Activated CD4-positive, alpha-beta T cell treated with anti-CD3 and anti-CD28 coated beads, Interleukin-2, amount 50 U/mL, for 1 hour (primary cell): ENCODE data around the gene USP21.

Experiments
- DNase-seq: peaks from one replicate; pipeline ENCODE4 v3.0.0-alpha.2; 2020

Gene USP21

DNA sequence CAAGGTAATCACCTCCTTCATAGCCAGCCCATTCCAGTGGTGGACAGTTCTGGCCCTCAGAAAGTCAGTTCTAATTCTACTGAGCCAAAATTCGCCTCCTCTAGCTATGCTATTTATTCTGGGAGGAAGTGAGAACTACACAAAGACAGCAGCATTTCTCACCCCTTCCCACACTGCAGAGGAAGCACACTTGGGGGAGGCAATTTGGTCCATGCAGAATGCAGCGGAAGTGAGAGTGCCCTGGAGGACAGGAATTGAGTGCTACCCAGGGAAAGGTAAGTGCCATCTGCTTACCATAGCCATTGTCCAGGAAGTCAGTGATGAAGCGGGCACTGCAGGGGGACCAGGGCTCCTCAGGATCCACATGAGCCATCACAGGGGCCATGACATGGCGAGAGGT lies 35.9 kb downstream of the USP21 start:
- no peak for DNase-seq

DNA sequence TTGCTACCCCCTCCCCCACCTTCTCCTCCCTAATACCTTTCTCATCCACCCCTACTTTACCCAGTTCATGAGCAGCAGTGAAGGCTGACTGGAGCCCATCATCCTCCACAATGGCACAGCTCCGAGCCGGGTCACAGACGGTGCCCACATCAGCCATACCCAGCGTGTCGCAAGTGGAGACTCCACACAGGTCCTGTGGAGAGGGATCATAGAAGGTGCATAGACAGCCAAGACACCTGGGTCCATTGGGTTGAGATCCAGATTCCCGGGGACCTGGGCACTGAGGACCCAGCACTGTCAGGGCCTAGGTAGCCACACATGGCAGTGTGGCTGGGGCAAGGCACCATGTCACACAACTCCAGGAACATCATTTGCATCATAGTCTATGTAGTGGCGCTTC lies 36.8 kb downstream of the USP21 start:
- no peak for DNase-seq

DNA sequence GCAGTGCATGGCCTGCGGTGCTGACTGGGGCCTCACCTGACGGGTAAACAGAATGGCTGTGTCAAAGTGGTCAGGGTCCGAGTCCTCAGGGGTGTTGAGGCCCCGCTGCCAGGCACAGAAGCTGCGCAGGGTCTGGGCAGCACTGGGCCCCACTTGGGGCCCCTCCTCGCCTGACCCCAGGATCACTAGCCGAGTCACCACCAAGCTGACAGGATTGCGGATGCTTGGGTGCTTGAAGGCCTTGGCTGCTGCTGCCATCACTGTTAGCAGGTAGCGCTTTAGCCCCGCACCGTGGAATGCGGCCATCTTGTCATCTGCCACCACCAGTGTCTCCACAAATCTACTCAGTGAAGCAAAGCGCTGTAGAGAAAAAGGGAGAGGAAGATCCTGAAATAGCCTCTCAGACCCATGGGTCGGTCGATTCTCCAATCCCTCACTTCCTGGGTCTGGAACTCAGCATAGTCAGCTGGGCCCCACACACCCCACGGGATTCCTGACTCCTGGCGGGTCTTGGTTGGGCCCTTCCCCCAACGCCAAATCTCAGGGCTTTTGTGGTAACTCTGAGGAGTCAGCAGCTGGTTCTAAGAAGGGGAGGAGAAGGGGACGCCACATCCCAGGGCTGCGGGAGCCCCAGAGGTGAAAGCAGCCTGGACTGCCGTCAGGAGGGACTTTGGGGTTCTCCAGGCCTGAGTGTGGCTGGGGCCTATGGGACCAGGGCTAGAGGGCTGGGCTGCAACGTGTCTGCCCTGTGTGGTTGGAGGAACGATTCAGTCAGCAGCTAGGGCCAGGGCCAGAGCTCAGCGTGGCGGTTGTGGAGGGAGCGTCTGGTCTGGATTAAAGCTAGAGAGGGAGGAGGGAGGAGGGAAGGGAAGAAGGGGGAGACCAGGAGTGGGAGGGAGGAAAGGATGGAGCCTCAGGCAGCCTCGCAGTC lies 37.5 kb downstream of the USP21 start:
- no peak for DNase-seq

DNA sequence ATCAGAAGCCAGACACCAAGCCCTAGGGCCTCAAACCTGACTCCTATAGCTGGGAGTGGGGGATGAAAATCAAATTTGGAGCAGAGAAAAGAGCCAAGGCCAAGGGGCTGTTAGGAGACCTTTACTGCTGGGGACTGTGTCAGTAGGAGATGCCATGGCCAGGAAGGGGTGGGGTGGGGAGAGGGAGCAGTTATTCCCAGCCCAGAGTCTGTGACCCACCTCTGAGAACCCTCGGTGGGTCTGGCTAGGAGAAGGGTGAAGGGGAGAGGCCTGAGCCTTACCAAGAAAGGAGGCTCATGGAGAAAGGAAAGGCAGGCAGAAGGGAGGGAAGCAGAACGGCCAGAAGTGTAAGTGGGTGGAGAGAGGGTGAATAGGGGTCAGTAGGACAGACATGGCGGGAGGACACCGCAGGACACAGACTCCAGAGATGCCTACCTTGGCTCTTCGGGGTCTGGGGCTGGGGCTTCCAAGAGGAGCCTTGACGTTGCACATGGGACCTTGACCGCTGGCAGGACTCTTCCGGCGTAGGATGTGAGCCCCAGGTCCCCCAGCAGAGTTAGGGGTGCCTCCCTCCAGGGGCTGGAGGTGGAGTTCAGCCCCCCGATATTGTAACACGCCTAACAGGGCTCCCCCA lies 38.4 kb downstream of the USP21 start:
- no peak for DNase-seq

DNA sequence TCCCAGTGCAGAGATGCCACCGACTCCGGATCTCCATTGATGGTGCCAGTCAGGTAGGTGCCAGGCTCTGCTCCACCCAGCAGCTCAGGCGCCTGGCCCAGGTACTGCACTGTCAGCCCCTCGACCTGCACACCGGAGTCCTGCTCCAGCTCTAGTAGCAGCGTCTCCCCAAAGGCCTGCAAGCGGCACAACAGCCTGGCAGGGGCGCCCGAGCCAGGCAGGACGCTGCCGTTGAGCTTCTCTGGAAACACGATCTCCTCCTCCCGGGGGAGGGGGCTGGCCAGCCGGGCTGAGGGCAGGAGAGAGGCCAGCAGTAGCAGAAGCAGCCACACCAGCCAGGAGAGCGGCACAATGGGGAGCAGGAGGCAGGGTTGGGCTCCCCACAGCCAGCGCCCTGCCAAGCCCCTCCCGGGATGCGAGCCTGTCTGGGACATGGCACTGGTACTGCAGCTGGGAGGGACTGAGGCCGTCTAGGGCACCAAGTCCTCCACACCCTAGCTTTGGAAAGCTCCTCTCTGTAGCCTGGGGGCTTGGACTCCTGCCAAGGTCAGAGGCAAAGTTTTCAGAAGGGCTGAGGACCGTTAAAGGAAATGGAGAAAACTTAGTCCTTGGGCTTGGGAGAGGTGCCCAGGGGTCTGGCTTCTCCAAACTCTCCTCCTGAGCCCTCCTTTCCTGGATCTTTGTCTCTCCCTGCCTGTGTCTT lies 39.0 kb downstream of the USP21 start:
- no peak for DNase-seq

DNA sequence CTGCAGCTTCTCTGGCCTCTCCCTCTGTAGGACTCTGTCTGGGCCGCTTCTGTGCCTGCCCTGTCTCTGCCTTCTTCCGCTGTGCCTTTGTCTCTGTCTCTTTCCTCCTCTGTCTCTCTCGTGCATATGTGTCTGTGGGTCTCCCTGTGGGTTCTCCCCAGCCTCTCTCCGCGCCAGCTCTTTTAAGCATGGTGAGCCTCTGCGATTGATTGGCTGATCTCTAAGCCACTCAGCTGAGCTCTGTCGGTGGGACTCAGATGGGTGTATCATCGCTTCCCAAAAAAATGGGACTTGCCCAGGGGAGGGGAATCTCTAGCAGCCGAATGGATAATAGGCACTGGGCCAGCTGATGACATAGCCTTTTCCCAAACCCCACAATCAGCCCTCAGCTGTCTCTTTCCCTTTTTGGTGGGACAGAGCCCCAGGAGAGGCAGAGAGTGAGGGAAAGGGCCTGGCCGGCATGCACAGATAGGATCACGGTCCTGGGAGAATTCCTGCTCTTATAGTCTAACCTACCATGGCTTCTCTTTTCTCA lies 39.7 kb downstream of the USP21 start, which contains the start of gene ADAMTS4:
TSS of gene ADAMTS4 (minus strand) at position 158 of the 535 bp plus-strand sequence. CDS start 427 bp downstream, outside the sequence.
- DNase-seq = no peak

DNA sequence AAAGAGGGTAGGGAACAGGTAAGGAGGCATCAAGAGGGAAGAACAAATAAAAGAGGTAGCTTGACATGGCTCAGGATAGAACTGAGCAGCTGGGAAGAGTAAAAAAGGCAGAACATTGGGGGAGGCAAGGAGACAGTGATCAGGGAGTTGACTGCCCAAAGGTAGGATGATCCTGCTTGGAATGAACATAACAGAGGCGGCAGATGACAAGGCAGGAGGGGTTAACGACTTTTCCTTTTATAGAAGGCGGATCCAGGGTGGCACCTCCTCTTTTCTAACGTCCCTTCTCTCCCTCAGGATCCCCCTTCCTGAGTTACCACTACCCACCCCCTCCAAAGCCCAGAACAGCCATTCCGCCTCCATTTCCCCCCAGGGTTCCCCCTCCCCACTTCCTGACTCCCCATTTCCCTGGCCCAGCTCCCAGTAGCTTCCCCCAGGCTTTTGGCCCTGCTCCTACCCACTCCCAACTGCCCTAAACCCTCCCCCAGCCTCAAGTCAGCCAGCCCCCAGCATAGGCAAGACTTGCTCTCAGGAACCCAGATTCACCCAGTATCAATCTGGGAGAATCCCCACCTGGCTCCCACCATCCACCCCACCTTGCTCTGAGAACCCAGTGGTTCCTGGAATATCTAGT lies 40.3 kb downstream of the USP21 start:
- no peak for DNase-seq

DNA sequence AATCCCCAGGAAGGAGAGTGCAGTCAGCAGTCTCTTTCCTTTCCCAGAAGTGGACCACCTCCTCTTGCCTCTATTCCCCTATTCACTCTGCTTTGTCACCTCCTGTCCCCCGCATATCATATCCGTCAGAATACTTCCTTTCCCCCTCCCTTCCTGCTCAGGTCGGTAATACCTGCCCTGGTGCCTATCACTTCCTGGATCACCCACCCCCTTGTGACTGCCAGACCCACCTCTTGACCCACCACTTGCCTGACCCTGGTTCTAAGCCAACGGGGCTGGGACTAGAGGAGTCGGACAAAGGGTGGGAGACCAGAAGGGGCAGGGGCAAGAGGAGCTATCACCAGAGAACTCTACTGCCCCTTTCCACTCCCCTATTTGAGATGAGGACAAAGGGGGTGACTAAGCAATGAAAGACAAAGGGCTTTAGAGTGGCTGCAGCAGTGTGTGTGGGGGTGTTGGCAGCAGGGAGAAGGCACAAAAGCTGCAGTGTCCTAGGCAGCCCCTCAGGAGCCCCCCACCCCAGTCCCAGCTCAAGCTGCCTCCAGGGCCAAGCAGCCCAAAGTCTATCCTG lies 41.2 kb downstream of the USP21 start:
- DNase-seq = no peak

DNA sequence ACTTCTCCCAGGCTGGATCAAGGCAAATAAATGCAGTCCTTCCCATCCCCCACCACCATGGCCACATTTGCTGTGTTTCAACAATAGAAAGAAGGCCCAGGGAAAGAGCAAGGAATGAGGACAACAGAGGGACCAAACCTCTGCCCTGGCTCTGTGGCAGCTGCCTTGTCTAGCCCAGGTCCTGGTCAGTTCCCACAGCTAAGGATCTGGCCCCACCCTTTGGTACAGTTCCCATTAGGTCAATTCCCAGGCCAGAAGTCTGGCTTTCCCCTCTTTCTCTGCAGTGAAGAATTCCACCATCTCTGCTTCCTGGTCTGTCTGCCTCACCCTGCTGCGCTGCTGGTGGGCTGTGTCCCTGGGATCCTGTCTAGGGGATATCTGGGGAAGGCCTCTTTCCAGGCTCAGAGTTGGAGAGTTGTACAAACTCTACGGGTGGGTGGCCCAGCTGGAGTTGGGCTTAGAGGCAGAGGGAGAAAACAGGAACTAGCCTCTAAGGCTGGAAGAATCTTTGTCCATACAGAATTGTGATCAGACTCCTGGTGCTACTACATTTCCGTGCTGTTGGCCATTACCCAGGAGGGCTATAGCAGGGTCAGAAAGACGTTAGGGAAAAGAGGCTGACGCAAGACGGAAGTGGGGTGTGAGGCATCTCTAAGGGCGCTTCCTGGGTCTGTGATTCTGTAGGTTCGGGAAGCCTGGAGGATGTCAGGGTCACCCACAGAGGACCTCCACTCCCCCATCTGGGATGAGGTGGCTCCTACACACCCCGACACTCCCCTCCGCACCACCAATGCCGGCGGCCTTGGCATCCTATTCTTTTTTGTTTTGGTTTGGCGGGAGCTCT lies 41.9 kb downstream of the USP21 start:
- DNase-seq = no peak

DNA sequence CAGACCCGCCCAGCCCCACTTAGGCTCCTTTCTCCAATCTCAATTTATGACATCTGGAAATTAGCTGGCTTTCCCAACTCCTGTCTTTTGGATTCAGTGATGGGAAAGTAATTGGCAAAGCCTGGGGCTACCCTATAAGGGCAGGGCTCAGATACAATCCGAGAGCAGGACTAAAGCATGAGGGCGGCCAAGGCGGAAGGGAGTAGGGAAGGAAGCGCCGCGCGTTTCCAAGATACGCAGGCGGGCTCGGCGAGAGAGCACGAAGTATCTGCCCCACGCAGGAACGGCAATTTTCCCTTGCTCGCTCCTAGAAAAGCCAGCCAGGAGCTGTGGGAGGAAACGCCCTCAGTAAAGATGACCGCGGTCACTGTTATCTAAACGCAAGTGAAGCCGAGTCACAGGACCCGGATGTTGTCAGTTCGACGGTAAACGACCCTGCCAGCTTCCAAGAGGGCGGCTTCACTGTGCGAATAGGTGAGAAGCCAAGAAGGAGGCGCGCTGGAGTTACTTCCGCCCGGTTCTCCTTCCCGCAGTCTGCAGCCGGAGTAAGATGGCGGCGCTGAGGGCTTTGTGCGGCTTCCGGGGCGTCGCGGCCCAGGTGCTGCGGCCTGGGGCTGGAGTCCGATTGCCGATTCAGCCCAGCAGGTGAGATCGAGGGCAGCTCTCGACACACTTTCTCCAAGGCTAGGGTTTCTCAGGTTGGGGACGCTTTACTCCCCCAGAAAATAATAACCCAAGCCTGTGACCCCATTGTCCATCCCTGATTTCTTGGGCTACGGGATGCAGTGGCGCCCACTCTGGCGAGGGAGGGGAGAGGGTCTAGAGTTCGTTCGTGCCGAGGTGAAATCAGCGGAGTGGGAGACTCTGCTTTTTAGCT lies 42.8 kb downstream of the USP21 start, which contains the start of gene NDUFS2:
TSS of gene NDUFS2 (plus strand) at position 532 of the 877 bp plus-strand sequence. CDS start at position 551, 19 bp downstream.
- peak; percentile 95 for DNase-seq

DNA sequence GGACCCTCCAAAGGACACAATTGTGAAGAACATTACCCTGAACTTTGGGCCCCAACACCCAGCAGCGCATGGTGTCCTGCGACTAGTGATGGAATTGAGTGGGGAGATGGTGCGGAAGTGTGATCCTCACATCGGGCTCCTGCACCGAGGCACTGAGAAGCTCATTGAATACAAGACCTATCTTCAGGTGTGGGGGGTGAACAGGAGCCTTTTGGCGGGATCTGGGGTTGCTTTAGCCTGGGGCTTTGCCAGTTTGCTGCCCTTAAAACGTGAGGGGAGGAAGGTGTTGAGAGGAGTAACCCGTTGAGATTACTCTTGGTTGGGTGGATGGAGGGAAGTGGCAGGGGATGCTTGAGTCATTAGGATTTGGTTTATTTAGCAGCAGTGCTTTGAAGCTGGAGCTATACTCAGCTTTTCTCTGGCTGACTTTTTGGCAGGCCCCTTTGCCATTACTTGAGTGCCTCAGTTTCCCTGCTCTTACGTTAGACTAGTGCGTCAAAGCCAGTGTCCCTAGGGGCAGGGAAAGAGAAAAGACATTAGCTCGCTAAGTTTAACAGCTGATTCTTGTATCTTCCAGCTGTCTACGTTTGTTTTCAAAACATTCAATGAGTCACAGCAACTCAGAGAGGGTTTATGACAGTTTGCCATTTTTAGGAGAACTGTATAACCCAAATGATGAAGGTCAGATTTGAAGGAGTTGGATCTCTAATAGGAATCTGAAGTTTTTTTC lies 47.3 kb downstream of the USP21 start:
- DNase-seq = no peak

DNA sequence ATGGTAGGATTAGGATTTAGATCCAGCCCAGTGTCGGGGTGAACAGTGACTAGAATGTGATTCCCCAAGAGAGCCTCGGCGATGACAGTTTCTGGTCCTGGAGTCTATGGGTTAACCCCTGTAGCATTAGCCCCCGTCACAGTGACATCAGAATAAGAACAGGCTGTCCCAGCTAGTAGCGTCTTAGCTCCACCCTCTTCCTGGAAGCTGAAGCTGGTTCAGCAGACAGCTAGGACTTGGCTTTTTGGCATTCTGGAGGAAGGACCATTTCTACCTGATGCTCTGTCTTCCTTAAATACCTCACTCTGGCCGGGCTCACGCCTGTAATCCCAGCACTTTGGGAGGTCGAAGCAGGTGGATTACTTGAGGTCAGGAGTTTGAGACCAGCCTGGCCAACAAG lies 47.9 kb downstream of the USP21 start:
- no peak for DNase-seq

DNA sequence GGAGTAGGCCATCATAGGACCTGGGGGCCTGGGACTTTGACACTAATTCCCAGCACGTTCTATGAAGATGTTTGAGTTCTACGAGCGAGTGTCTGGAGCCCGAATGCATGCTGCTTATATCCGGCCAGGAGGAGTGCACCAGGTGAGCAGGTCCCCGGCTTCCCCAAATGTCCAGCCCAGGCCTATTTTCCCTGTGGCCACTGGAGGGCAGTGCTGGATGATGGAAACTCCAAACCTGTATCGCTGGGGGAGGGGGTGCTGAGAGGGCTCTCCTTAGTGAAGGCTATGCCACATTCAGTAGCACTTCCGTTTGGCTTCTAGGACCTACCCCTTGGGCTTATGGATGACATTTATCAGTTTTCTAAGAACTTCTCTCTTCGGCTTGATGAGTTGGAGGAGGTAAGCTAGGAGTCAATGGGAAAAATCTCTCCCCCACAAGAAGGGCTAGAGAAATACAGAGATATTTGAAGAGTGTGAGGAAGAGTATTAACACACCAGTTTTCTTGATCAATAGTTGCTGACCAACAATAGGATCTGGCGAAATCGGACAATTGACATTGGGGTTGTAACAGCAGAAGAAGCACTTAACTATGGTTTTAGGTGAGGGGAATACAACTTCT lies 50.6 kb downstream of the USP21 start:
- DNase-seq = peak; percentile 70

DNA sequence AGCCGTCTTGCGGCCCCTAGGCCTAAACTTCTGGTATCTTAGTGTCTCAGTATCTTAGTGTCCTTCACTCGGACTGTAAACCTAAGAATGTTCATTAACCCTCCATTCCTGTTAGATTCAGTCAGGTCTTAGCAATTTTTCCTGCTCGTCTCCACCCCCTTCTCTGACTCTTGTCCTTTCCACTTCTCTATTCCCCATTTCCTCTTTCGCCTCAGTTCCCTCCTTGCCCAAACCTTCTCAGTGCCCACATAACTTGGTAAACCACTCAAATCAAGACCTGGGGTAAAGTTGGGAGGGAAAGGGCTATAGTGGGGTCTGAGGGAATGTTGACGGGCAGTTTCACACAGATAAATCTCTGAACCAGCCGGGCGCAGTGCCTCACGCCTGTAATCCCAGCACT lies 55.1 kb downstream of the USP21 start:
- DNase-seq = no peak

DNA sequence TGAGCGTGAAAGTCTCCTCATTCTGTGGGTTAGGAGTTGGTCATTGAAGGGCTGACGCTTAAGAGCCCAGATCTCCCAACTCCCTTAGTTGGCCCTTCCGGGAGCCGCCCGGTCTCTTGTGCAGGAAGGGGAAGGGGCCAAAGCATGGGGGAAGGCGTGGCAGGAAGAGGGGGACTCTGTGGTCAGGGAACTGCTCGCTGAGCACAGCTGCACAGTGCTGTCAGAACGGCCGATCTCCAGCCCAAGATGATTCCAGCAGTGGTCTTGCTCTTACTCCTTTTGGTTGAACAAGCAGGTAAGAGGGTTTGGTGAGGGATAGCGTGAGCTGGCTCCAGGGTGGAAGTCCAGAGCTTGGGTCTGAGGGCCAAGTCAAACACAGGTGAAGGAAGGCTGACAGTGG lies 55.8 kb downstream of the USP21 start, which contains the start of gene FCER1G:
TSS of gene FCER1G (plus strand) at position 220 of the 400 bp plus-strand sequence. CDS start at position 247, 27 bp downstream.
- no peak for DNase-seq
